HepG2 (cell line): ENCODE results near the gene HSP90AB1. TPM values are rescaled to one million over a fixed set of nuclear protein-coding genes. Genes with fewer than 3 reads are reported as not detected.
A peak's percentile ranks its signal among the peaks of the same experiment; 100 is the strongest.

Experiments
- ATF3 ChIP-seq: sonication (generic); formaldehyde crosslinking; IDR thresholded peaks from 2 replicates; pipeline ENCODE4 v1.4.0; 2020; ENCODE audit warnings: missing genetic modification reagents
- DR1 ChIP-seq: sonication (generic); formaldehyde crosslinking; IDR thresholded peaks from 2 replicates; pipeline ENCODE4 v1.8.0; 2021; ENCODE audit warnings: mild to moderate bottlenecking, missing genetic modification reagents, inconsistent platforms
- ETV5 ChIP-seq: IDR thresholded peaks from 2 replicates; pipeline ENCODE4 v1.6.1; 2018; ENCODE audit warnings: missing biosample characterization, missing genetic modification reagents, inconsistent platforms, borderline replicate concordance
- FLYWCH1 ChIP-seq: sonication (generic); formaldehyde crosslinking; IDR thresholded peaks from 2 replicates; pipeline ENCODE4 v1.8.1; 2023; ENCODE audit warnings: mild to moderate bottlenecking, missing genetic modification reagents
- HNF1B ChIP-seq: sonication (generic); formaldehyde crosslinking; IDR thresholded peaks from 2 replicates; pipeline ENCODE4 v1.5.1; 2020; ENCODE audit warnings: mild to moderate bottlenecking, moderate library complexity, missing genetic modification reagents
- NFATC3 ChIP-seq: sonication (generic); formaldehyde crosslinking; IDR thresholded peaks from 2 replicates; pipeline ENCODE4 v1.5.1; 2020; ENCODE audit warnings: mild to moderate bottlenecking, missing genetic modification reagents
- PAF1 ChIP-seq: IDR thresholded peaks from 2 replicates; pipeline ENCODE4 v1.6.1; 2016; ENCODE audit warnings: missing genetic modification reagents, missing compliant biosample characterization
- RFXAP ChIP-seq: sonication (generic); formaldehyde crosslinking; IDR thresholded peaks from 2 replicates; pipeline ENCODE4 v1.4.0; 2020; ENCODE audit warnings: missing genetic modification reagents, borderline replicate concordance
- SSRP1 ChIP-seq: IDR thresholded peaks from 2 replicates; pipeline ENCODE4 v1.6.1; 2016; ENCODE audit warnings: control low read depth
- TP53 ChIP-seq: sonication (generic); formaldehyde crosslinking; conservative IDR thresholded peaks from 2 replicates; pipeline ENCODE4 v1.4.0; 2020; ENCODE audit warnings: missing genetic modification reagents
- XRCC5 ChIP-seq: fragments of 200-400 bp; formaldehyde crosslinking; optimal IDR thresholded peaks from 2 replicates; pipeline ENCODE3; 2017; ENCODE audit warnings: mild to moderate bottlenecking, low read length
- ZNF10 ChIP-seq: sonication (generic); formaldehyde crosslinking; IDR thresholded peaks from 2 replicates; pipeline ENCODE4 v1.4.0; 2020; ENCODE audit warnings: mild to moderate bottlenecking, low read depth, missing genetic modification reagents, borderline replicate concordance
- ZNF230 ChIP-seq: sonication (generic); formaldehyde crosslinking; IDR thresholded peaks from 2 replicates; pipeline ENCODE4 v1.4.0; 2020; ENCODE audit warnings: mild to moderate bottlenecking, missing genetic modification reagents
- ZNF547 ChIP-seq: sonication (generic); formaldehyde crosslinking; IDR thresholded peaks from 2 replicates; pipeline ENCODE4 v1.5.1; 2020; ENCODE audit warnings: mild to moderate bottlenecking, missing genetic modification reagents
- ZNF549 ChIP-seq: sonication (generic); formaldehyde crosslinking; IDR thresholded peaks from 2 replicates; pipeline ENCODE4 v1.5.0; 2020; ENCODE audit warnings: missing genetic modification reagents
- ZNF556 ChIP-seq: sonication (generic); formaldehyde crosslinking; IDR thresholded peaks from 2 replicates; pipeline ENCODE4 v1.4.0; 2020; ENCODE audit warnings: mild to moderate bottlenecking, missing genetic modification reagents, borderline replicate concordance
- ZNF674 ChIP-seq: sonication (generic); formaldehyde crosslinking; IDR thresholded peaks from 2 replicates; pipeline ENCODE4 v1.5.0; 2020; ENCODE audit warnings: low read depth, mild to moderate bottlenecking, missing genetic modification reagents
- ZNF788 ChIP-seq: sonication (generic); formaldehyde crosslinking; IDR thresholded peaks from 2 replicates; pipeline ENCODE4 v1.5.0; 2020; ENCODE audit warnings: mild to moderate bottlenecking, missing genetic modification reagents, borderline replicate concordance
- ZSCAN12 ChIP-seq: sonication (generic); formaldehyde crosslinking; IDR thresholded peaks from 2 replicates; pipeline ENCODE4 v1.9.0; 2021; ENCODE audit warnings: mild to moderate bottlenecking, missing genetic modification reagents
- polyA plus RNA-seq, 8 experiments: library from polyadenylated mRNA; depleted of rRNA in 3 of 8; stranded (reverse) in 7 of 8; unstranded in 1 of 8; fragments of >200 nt; fragmentation: Illumina TruSeq in 4 of 8; extraction: Trizol in 4 of 8; gene quantifications; 2 replicates each; pipeline versions ENCODE4 v1.2.1 to v1.2.3, GENCODE V29; 2011 to 2016; ENCODE audit warnings: low read depth in 4 of 8, missing spikeins in 1 of 8, mixed read lengths in 1 of 8; ENCODE audit not compliant: insufficient read depth in 1 of 8
- total RNA-seq, 5 experiments: library from RNA; depleted of rRNA; stranded (reverse); fragments of >200 nt; fragmentation: Illumina TruSeq; extraction: Trizol; gene quantifications; 2 replicates each; pipeline ENCODE4 v1.2.3, GENCODE V29; 2016; ENCODE audit warnings: low read depth in 1 of 5
- TF ChIP-seq, protein P1 (sequence below), 2 experiments: sonication (generic) in 1 of 2; formaldehyde crosslinking in 1 of 2; IDR thresholded peaks; 2 replicates each; pipeline versions ENCODE4 v1.6.1 to v1.9.0; 2014 to 2022; ENCODE audit warnings: antibody characterized with exemption in 1 of 2, borderline replicate concordance in 1 of 2, inconsistent platforms in 1 of 2, low read depth in 1 of 2, missing genetic modification reagents in 1 of 2
- TF ChIP-seq, protein P2 (sequence below): IDR thresholded peaks from 2 replicates; pipeline ENCODE4 v1.6.1; 2016; ENCODE audit warnings: low read depth, borderline replicate concordance

HSP90AB1 gene
- total and polyA plus RNA-seq, 2 of the 13 experiments (the other 11 are each of a cell fraction or from before 2014, with no cell fraction given): 1,325 to 1,472 TPM

DNA sequence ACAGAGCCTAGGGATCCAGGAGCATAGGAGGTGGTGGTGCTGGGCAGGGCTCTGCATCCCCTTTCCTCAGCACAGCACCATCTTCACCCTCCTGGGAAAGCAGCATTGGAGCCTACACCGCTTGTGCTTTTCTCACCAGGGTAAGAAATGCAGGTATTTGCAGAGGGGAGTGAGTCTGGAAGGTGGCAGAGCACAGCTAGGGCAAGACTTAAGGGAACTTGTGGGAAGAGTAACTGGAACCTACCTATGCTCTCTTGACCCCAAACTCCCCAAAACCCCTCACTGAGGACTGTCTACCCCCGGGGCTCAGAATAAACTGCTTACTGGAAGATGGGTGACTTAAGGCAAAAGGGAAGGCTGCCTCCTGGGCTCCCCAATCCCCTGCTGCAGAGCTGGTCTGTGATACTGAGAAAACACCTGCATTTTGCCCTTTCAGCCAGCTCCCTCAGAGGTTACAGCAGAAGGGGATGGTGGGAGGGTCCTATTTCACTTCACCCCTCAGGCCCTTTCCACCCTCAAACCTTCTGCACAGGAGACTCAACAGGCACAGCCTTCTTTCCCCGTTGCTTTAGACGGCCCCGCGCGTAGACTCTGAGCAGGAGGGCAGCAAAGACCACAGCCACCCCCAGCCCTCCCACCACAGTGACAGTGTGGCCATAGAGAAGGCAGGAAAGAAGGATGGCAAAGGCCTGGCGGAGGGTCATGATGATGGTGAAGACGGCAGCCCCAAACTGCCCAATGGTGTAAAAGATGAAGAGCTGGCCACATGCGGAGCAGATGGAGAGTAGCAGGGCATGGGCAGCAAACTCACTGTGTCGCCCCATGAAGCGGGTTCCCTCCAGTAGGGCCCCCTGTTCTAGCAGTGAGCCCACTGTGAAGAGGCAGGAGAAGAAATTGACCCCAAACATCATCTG is 7.5 kb downstream of the HSP90AB1 start (continued):
- TF ChIP-seq, protein P1, sequence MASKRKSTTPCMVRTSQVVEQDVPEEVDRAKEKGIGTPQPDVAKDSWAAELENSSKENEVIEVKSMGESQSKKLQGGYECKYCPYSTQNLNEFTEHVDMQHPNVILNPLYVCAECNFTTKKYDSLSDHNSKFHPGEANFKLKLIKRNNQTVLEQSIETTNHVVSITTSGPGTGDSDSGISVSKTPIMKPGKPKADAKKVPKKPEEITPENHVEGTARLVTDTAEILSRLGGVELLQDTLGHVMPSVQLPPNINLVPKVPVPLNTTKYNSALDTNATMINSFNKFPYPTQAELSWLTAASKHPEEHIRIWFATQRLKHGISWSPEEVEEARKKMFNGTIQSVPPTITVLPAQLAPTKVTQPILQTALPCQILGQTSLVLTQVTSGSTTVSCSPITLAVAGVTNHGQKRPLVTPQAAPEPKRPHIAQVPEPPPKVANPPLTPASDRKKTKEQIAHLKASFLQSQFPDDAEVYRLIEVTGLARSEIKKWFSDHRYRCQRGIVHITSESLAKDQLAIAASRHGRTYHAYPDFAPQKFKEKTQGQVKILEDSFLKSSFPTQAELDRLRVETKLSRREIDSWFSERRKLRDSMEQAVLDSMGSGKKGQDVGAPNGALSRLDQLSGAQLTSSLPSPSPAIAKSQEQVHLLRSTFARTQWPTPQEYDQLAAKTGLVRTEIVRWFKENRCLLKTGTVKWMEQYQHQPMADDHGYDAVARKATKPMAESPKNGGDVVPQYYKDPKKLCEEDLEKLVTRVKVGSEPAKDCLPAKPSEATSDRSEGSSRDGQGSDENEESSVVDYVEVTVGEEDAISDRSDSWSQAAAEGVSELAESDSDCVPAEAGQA (IDR thresholded peaks at IDR 0.05; ENCODE audit: low read depth): no peak
- TF ChIP-seq, protein P1 (CRISPR knock-in tag; IDR thresholded peaks at IDR 0.05; ENCODE audit: borderline replicate concordance): no peak
- TF ChIP-seq NFATC3 (CRISPR knock-in tag) (no peak), TP53 (no peak), ZNF674 (no peak), ZNF788 (CRISPR knock-in tag) (no peak), ZNF549 (CRISPR knock-in tag) (no peak), DR1 (CRISPR knock-in tag) (no peak; the same call in 1 of the 2 replicates), PAF1 (CRISPR knock-in tag) (peak; percentile 47; the same call in 1 of the 2 replicates), ZNF547 (CRISPR knock-in tag) (no peak), ZNF10 (CRISPR knock-in tag) (no peak), HNF1B (CRISPR knock-in tag) (no peak; the same call in 1 of the 2 replicates), ATF3 (peak; percentile 9; the same call in 1 of the 2 replicates), FLYWCH1 (no peak), ZSCAN12 (no peak), ZNF230 (CRISPR knock-in tag) (no peak), ETV5 (no peak), SSRP1 (CRISPR knock-in tag) (peak; percentile 88; the same call in 1 of the 2 replicates), XRCC5 (peak; percentile 33), RFXAP (CRISPR knock-in tag) (no peak), ZNF556 (CRISPR knock-in tag) (no peak)
- TF ChIP-seq, protein P2, sequence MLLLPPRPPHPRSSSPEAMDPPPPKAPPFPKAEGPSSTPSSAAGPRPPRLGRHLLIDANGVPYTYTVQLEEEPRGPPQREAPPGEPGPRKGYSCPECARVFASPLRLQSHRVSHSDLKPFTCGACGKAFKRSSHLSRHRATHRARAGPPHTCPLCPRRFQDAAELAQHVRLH (CRISPR knock-in tag): peak; percentile 34; the same call in 1 of the 2 replicates
